GM21515 (cell line): ENCODE measurements around the gene ITGBL1.
A peak's percentile ranks its signal among the peaks of the same experiment; 100 is the strongest.

Experiments used
- ATAC-seq: cut with Tn5 transposase; IDR thresholded peaks from one replicate; pipeline ENCODE4 v1.9.1; 2021; ENCODE audit not compliant: unreplicated experiment

Gene ITGBL1

DNA sequence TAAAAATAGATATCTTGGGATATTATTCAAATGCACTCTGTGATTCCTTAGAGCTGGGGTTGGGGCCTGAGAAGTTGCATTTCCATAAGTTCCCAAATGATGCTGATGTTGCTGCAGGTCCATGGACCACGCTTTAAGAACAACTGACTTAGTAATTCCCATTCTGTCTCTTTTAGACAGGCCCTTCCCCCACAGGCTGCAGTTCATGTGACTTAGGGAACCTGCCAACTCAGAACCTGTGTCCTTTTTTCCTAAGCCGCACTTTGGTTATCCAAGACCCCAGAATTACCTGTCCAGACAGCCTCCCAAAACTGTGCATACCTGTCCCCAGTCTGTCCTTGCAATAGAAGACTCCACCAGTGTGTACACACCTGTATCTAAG is 1.7 kb upstream of the ITGBL1 start:
- no peak for ATAC-seq

DNA sequence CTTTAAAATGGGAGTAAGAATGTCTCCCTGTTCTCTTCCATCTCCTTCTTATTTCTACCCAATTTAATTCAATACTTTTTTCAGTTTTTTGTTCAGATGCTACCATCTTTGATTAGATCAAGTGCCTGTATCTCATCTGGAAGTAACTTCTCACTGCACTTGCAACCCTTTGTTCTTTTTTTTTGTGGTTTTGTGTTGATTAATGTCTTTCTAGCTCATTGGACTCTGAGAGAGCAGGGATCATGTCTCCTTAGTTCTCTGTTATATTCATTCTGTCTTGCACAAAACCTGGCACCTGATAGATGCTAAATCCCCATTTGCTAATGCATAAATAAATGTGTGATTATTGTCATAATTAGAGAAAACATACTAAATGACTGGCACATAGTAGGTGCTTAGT is 834 bp upstream of the ITGBL1 start:
- ATAC-seq, result no peak

DNA sequence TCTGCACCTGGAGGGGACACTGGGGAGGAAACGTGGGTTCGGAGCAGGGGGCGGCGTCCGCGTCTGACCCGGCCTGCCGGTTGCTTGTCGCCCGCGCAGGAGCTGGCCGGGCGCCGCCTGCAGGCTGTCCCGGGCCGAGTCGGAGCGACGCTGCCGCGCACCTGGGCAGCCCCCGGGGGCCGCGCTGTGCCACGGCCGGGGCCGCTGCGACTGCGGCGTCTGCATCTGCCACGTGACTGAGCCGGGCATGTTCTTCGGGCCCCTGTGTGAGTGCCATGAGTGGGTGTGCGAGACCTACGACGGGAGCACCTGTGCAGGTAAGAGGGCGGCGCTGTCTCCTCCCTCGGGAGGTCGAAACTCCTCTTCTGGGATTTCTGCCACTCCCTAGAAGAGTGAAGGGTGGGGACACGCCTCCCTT is 1.3 kb downstream of the ITGBL1 start:
- ATAC-seq, result peak; percentile 31

DNA sequence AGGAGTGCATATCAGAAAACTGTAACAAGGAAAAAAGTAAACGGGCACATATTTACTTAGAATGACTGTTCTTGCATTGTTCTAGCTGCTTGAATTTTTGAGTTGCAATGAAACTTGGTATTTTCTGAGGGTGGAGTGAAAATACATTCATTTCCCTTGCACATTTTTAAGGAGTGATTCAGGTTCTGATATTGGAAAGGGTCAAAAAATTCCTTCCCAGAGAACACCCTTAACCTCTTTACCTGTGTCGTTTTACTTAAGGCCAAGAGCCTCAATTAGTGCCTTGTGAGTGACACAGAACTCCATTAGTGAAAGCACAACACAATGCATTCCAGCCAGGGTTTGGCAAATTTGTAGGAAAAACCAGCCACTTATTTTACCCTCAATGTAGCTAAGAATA is 2.3 kb downstream of the ITGBL1 start:
- ATAC-seq, result no peak

DNA sequence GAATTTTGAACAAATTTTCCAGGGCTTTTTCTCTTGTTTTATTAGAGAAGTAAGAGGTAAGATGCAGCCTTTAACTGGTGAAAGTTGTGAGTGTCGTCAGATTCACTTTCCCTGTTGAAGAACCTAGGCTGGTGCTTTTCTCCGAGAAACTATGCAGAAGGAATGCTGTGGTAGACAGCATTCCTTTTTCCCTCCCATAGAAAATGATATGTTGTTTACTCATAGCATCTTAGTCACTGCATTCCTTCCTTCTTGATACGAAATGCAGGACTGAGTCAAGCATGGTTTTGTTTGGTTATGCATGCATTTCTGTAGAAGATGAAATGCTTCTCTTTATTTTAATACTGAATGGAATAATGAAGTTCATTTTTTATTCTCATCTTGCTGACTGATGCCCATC is 3.4 kb downstream of the ITGBL1 start:
- no peak for ATAC-seq

DNA sequence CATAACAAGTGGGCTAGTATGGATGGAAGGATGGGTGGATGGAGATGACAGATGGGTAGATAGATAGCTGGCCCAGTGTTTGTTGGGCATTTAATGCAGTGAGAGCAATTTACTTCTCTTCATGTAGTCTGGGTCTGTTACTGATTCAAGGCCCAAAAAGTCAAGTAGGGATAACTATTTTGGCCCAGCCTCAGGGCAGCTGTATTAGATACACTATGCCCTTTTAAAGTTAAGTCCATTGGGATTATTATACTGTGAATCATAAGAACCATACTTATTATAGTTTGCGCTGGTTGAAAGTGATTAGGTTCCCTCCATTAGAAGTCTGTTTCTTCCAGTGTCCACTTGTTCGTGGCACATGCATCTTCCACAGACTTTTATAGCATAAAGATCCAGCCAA is 4.7 kb downstream of the ITGBL1 start:
- ATAC-seq, result no peak

DNA sequence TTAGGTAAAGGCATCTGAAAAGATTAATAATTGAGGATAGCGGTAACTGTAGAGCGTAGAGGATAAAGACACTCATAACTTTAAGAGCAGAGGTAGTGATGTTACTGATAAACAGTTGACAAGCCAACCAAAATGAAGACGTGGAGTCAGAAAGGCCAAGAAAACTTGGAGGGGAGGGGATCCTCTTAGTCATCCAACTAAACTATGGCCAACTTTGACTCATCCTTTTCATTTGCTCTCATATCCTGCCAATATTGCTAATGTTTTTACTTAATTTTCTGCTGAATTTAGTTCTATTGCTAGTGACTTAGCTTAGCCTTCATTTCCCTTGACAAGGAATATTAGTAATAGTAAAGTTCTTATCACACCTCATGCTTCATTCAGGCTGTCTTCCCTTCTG is 13.4 kb downstream of the ITGBL1 start:
- no peak for ATAC-seq

DNA sequence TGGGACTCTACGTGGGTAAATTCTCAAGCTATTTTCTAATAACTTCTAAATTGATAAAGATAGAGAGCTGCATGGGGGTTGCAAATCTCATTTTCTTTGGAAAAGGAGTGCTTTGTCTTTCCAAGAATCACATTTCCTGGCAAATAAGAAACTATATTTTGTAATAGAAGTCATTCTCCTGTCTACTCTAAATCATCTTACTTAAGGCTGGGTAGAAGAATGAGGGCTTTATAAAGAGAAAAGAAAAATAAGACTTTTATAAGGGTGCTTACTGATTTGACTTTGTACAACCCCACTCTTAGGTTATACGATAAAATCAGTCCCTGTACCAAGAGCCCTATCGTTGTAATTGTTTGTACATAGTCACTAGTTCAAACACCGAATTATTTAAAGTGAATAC is 14.9 kb downstream of the ITGBL1 start:
- ATAC-seq, result no peak

DNA sequence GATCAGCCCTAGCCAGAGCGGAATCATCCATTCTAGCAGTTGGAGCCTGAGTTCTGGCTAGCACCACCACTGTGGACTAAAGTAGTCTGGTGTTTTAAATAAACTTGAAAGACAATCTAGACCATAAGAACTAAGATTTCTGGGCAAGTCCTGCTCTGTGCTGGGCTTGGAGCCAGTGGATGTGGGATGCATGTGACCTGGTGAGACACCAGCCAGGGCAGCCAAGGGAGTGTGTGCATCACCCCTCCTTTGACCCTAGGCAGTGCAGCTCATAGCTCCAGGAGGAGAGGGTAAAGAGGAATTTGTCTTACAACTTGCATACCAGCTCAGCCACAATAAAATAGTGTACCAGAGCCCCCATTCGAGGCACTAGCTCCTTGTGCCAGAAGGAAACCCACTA is 21.0 kb downstream of the ITGBL1 start:
- ATAC-seq, result no peak

DNA sequence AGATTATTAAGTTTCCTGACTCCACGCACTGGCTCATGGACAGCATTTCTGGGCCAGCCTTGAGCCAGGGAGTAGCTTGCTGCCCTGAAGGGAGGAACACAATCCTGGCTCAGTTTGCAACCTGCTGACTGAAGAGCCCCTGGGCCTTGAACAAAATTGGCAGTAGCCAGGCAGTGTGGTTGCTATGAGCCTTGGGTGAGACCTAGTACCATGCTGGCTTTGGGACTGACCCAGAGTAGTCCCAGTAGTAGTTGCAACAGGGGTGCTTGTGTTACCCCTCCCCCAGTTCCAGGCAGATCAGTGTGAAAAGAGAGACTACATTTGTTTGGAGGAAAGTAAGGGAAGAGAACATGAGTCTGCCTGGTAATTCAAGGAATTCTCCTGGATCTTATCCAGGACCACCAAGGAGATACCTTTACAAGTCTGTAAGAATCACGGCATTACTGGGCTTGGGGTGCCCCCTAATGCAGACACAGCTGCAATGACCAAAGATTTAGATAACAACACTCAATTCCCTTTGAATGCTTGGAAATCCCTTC is 22.0 kb downstream of the ITGBL1 start:
- ATAC-seq, result no peak

DNA sequence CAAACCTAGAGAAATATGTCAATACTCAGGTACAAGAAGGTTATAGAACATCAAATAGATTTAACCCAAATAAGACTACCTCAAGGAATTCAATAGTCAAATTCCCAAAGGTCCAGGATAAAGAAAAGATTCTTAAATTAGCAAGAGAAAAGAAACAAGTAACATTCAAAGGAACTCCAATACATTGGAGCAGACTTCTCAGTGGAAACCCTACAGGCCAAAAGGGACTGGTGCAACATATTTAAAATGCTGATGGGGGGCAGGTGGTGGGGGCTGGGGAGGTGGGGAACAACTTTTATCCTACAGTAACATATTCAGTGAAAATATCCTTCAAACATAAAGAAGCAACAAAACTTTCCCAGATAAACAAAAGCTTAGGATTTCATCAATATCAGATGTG is 23.1 kb downstream of the ITGBL1 start:
- ATAC-seq, result no peak

DNA sequence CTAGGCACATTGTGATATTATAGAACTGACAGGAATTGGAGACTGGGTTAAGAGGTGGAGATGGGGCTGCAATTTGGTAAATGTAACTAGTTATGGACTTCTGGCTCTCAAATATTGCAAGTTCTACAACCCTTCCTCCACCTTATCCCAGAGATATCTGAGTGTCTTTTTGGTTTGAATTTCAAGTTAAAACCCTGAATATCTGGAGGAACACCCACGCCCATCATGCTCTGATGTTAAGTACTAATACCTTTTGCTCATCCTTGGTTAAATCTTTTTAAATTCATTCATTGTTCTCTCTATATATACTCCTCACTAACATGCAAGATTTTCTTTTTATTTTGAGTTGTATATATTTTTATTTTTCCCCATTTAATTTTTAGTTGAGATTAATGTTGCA is 28.9 kb downstream of the ITGBL1 start:
- ATAC-seq, result no peak

DNA sequence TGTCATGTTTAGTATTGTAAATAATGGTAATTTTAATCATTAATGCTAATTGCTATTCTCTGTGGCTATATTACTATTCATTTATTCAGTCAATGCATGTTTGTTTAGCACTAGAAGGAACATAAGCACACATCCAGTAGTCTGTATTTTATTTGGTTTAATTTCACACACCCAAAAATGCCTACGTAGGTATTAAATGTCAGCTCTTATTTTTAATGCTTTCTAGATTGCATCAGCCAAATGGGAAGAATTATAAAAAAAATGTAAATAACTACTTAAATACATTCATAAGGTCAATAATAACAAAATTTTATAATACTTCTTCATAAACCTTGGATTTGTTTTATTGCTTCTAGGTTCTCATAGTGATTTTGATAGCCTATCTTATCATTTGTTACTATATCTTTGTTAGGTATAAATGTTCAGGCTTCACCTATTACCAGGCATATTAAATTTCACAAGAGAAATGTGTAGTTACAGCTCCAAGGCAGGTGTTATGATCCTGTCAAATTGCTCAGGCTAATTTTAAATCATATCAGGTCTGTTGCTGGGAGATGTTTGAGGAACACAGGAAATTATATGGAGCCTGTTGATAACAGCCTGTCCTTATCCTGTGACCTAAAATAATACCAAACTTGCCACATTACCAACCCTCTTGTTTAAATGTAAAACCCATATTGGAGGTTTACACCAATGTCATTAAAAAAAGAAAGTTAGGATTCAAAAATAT is 34.4 kb downstream of the ITGBL1 start:
- ATAC-seq, result no peak

DNA sequence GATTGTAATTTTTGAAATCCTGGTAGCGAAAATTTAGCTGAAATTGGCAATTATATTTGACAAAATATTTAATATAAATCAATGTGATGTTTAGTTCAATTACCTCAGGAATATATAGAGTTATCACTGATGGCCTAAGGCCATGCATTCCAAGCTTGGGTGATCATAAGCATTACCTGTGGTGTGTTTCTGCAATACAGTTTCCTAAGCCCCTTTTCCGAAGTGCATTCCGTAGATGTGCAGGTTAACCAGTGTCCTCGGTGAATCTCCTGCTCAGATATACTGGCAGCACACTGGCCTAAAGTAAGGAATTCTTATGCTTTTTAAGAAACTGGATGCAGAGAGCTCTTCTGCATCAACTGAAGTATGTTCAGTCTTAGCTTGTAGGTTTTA is 35.0 kb downstream of the ITGBL1 start:
- no peak for ATAC-seq

DNA sequence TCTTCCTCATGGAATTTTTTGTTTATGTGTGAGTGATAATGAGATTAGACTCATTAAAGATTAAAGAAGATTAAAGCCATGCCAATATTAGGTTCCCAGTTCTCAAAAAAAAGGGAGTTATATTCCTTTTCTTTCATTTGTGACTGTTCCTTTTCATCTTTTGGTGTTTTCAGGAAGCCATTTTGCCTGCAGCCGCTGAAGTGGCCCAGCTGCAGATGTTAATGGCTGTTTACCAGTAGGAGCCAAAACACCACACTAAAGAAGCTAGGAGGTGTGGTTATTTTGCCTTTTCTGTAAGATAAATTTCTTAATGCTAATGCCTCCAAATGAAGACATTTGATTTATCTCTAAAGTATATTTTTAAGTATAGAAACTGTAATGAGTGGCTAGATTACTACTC is 36.3 kb downstream of the ITGBL1 start:
- ATAC-seq, result no peak

DNA sequence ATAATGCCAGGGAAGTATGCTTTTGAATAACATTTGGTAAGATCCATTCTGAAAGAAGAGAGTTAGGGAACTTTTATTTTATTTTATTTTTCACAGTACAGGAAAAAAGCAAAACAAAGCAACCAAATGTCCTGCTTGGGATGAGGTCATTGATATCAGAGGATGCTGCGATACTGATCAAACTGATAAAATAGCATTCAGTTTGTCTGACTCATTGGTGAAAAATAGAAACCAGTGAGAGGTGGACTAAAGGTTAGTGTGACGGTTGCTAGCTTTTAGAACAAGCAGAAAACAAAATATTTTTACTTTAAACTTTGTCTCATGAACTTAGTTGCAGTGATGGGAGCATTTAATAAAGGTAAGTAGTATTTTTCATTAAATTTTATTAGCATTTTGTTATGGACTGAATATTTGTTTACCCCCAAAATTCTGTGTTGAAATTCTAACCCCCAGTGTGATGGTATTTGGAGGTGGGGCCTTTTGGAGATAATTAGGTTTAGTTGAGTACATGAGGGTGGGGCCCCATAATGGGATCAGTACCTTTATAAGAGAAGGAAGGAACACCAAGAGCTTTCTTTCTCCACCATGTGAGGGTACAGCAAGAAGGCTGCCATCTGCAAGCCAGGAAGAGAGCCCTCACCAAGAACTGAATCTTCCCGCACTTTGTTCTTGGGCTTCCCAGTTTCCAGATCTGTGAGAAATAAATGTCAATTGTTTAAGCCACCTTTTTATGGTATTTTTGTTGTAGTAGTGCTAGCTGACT is 37.3 kb downstream of the ITGBL1 start:
- ATAC-seq, result no peak

DNA sequence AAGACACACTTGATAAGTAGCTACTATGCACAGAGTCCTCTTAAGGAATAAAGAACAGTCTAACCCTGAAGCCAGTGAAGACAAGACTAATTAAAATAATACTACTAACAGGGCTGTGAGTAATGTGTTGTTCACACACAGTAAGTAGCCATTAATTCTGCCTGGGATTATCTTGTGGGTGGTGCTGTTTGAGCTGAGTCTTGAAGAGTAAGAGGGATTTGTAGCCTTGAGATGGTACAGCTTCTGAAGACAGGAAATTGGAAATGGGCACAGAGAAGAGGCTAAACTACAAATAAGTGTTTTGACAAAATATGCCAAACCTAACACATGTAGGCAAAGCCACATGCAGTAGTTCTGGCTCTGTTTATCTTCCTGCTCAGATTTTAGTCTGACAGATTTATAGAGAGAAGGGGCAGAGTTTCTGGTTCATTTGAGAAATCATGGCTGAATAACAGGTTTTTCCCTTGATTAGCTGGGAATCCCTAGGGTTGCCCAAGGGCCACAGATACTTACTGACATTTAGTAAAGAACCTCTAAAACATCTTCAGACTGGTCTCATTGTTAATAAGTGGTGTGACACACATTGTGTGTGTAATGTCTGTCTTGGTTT is 38.0 kb downstream of the ITGBL1 start:
- no peak for ATAC-seq

DNA sequence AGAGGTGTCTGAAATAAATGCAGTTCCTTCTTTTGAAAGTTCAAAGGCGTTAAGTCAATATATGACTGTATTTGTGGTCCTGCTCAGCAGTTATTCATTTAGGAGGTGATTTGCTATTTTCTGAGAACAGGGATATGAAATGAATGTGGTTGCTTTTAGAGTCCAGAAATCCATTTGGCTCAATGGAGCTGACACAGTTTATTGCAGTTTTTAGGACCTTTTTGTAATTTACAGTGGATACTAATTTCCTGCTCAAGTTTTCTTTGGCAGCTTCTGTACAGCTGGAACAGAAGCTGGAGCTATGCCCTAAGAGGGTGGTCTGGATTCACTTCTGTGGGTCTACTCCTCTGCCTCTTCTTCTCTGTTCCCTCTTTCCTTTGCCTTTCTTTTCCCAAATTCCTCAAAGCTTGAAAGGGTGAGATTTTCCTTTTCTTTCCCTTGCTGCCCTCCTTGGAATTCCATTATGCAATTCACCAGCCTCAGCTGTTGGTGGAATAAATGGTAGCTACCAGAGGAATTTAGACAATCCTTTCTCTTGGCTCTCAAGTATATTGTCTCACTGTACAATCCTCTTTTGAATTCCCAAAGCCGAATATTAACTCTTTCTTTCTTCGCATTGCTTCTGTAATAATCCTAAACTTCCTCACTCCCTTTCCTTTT is 39.9 kb downstream of the ITGBL1 start:
- ATAC-seq, result no peak

DNA sequence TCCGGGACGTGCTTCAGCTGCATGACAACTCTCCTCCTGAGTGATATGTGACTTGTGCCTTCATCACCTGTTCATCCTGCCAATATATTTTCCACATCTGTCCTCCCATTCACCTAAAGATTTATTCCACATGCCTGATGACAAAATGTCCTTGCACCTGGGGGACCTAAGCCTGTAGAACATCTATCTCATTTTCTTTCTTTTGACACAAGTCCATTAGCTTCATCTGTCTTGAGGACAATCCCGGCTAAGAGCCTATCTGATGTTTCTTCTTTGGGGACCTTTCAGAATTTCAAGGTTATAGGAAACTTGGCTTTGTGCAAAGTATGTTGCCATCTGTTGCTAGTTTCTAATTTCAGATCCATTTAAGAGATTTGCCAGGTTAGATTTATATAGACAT is 41.1 kb downstream of the ITGBL1 start:
- no peak for ATAC-seq

DNA sequence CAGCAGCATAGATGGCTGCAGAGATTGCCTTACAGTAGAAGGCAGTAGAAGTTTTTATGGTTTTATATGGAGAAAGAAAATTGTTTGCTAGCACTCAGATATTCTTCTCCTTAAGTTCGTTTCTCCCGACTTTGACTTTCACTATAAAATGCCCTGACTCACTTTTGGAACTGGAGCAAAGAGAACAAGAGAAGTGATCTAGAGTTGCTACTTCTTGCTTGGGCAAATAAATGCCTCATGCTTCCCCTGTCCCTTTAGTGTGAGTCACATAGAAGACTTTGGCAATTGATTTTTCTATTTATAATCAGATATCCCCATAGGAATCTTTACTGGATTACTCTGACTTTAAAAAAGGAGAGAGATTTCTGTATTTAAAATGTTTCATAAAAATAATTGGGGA is 46.9 kb downstream of the ITGBL1 start:
- ATAC-seq, result no peak

DNA sequence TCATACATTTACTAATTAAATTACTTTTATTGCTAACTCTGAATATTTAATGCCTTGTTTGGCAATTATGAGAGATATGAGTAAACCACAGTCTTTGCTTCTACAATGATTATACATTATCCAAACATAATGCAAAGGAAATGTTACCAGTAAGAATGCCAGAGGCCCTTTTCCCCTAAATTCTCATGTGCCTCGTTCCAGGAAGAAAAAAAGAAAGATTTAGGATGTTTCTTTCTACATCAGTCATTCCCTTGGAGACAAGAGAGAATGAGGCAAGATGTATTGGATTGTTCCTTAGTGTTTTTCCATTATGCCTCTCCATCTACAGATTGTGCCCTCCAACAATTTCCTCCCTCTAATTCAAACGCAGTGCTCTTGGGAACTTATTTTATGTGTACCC is 50.1 kb downstream of the ITGBL1 start:
- no peak for ATAC-seq

DNA sequence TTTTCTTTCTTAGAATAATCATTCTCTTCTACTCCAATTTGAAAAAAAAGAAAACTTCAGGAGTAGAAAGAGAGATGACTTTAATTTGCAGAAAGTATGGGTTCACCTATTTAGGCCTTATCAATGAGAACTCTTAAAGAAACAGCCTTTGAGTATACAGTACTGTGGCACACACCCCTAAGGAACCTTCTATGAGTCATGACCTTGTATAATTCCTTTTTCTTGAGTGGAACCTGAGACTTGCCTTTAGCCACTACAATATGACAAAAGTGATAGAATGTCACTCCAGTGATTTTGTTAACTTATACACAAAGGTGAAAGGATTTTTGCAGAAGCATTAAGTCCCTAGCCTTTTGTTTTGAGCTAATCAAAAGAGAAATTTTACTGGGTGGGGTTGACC is 58.7 kb downstream of the ITGBL1 start:
- ATAC-seq, result no peak
